GM23338 (cell line): Measurements from ENCODE around the gene EDN1. TPM values are rescaled to one million over a fixed set of nuclear protein-coding genes. Genes with fewer than 3 reads are reported as not detected.

Experiments
- ATAC-seq: fragments of 200-7000 bp; cut with Tn5 transposase; 3 replicates; pipeline ENCODE4 v1.9.1; 2020
- DNase-seq: peaks from one replicate; pipeline ENCODE4 v3.0.0-alpha.2; 2015; ENCODE audit warnings: low spot score
- H2AFZ ChIP-seq: fragments of 200-600 bp; sonication (generic); 2 replicates; pipeline ENCODE4 v1.8.0; 2016; ENCODE audit warnings: antibody characterized with exemption, mild to moderate bottlenecking, moderate library complexity
- H3F3A ChIP-seq: fragments of 200-600 bp; sonication (generic); replicated peaks from 2 replicates; pipeline ENCODE4 v1.8.0; 2017; ENCODE audit warnings: antibody characterized with exemption, mixed run types, low read depth
- H3K27ac ChIP-seq: fragments of 200-600 bp; sonication (generic); 2 replicates; pipeline ENCODE4 v1.6.1; 2016; ENCODE audit warnings: low read depth
- H3K27me3 ChIP-seq: fragments of 200-600 bp; sonication (generic); 2 replicates; pipeline ENCODE4 v1.8.0; 2016; ENCODE audit warnings: mild to moderate bottlenecking, mixed run types, moderate library complexity; ENCODE audit not compliant: insufficient read depth
- H3K36me3 ChIP-seq: fragments of 200-600 bp; sonication (generic); 2 replicates; pipeline ENCODE4 v1.8.0; 2016; ENCODE audit warnings: mild to moderate bottlenecking; ENCODE audit not compliant: insufficient read depth
- H3K4me1 ChIP-seq: fragments of 200-600 bp; sonication (generic); 2 replicates; pipeline ENCODE4 v1.8.0; 2016; ENCODE audit warnings: mild to moderate bottlenecking, moderate library complexity; ENCODE audit not compliant: insufficient read depth
- H3K4me2 ChIP-seq: fragments of 200-600 bp; sonication (generic); 2 replicates; pipeline ENCODE4 v1.7.1; 2017; ENCODE audit warnings: mixed run types
- H3K4me3 ChIP-seq: fragments of 200-600 bp; sonication (generic); 2 replicates; pipeline ENCODE4 v1.6.1; 2016; ENCODE audit warnings: mixed run types
- H3K79me2 ChIP-seq: fragments of 200-600 bp; sonication (generic); replicated peaks from 2 replicates; pipeline ENCODE4 v1.8.0; 2017; ENCODE audit warnings: mild to moderate bottlenecking; ENCODE audit not compliant: insufficient read depth
- H3K9me2 ChIP-seq: fragments of 200-600 bp; sonication (generic); 2 replicates; pipeline ENCODE4 v1.8.0; 2017; ENCODE audit not compliant: insufficient read depth
- H4K20me1 ChIP-seq: fragments of 200-600 bp; sonication (generic); replicated peaks from 2 replicates; pipeline ENCODE4 v1.8.0; 2017; ENCODE audit warnings: mild to moderate bottlenecking; ENCODE audit not compliant: insufficient read depth
- H3K27ac Mint-ChIP-seq: 2 replicates; pipeline ENCODE4 v1.8.0; 2020; ENCODE audit warnings: inconsistent platforms, mild to moderate bottlenecking, moderate library complexity, mixed read lengths
- H3K27me3 Mint-ChIP-seq: 3 replicates; pipeline ENCODE4 v1.8.0; 2022; ENCODE audit warnings: low read depth, mild to moderate bottlenecking, moderate library complexity, mixed read lengths, inconsistent platforms; ENCODE audit not compliant: insufficient read depth, poor library complexity
- H3K36me3 Mint-ChIP-seq: 3 replicates; pipeline ENCODE4 v1.8.0; 2021; ENCODE audit warnings: low read depth, mild to moderate bottlenecking, inconsistent platforms, moderate library complexity, mixed read lengths
- H3K4me1 Mint-ChIP-seq: 3 replicates; pipeline ENCODE4 v1.8.0; 2020; ENCODE audit warnings: mild to moderate bottlenecking, inconsistent platforms, mixed read lengths
- H3K4me3 Mint-ChIP-seq: 3 replicates; pipeline ENCODE4 v1.8.0; 2021; ENCODE audit warnings: moderate library complexity, mild to moderate bottlenecking, inconsistent platforms, mixed read lengths
- H3K9me3 Mint-ChIP-seq: 3 replicates; pipeline ENCODE4 v1.8.0; 2020; ENCODE audit warnings: moderate library complexity, mild to moderate bottlenecking, inconsistent platforms, mixed read lengths
- CREB1 ChIP-seq: fragments of 250-450 bp; sonication (Bioruptor Pico); IDR thresholded peaks from 2 replicates; pipeline ENCODE4 v1.5.0; 2020; ENCODE audit warnings: low read depth, mild to moderate bottlenecking, moderate library complexity
- CTCF ChIP-seq, 2 experiments: fragments of 200-600 bp in 1 of 2; sonication (generic) in 1 of 2; conservative IDR thresholded peaks; 2 replicates each; pipeline versions ENCODE4 v1.5.1 to v1.6.1; 2016 to 2017; ENCODE audit warnings: antibody characterized with exemption in 2 of 2, low read depth in 2 of 2, mild to moderate bottlenecking in 2 of 2, moderate library complexity in 1 of 2
- EZH2 ChIP-seq: fragments of 200-600 bp; sonication (generic); IDR thresholded peaks from one replicate; pipeline ENCODE4 v1.8.0; 2017; ENCODE audit warnings: antibody characterized with exemption, mild to moderate bottlenecking, low read depth; ENCODE audit not compliant: unreplicated experiment
- EZH2phosphoT487 ChIP-seq: fragments of 200-600 bp; sonication (generic); IDR thresholded peaks from one replicate; pipeline ENCODE4 v1.8.1; 2018; ENCODE audit warnings: antibody characterized with exemption; ENCODE audit not compliant: unreplicated experiment
- JUNB ChIP-seq: IDR thresholded peaks from one replicate; pipeline ENCODE4 v1.6.1; 2016; ENCODE audit warnings: antibody characterized with exemption; ENCODE audit not compliant: unreplicated experiment
- NANOG ChIP-seq: IDR thresholded peaks from 2 replicates; pipeline ENCODE4 v1.6.1; 2016; ENCODE audit warnings: antibody characterized with exemption, borderline replicate concordance
- POLR2AphosphoS5 ChIP-seq: IDR thresholded peaks from 2 replicates; pipeline ENCODE4 v1.6.1; 2016; ENCODE audit warnings: antibody characterized with exemption, low read depth
- REST ChIP-seq: IDR thresholded peaks from one replicate; pipeline ENCODE4 v1.6.1; 2018; ENCODE audit warnings: antibody characterized with exemption; ENCODE audit not compliant: unreplicated experiment
- STAT1 ChIP-seq: IDR thresholded peaks from one replicate; pipeline ENCODE4 v1.6.1; 2016; ENCODE audit warnings: antibody characterized with exemption; ENCODE audit not compliant: unreplicated experiment
- ZNF462 ChIP-seq: fragments of 250-450 bp; sonication (Bioruptor Pico); IDR thresholded peaks from 2 replicates; pipeline ENCODE4 v1.5.0; 2020; ENCODE audit warnings: mild to moderate bottlenecking, moderate library complexity
- polyA plus RNA-seq: library from polyadenylated mRNA; unstranded; fragments of >200 nt; fragmentation: Nextera tagmentation; extraction: Ambion mirVana; gene quantifications from 2 replicates; pipeline ENCODE4 v1.2.1, GENCODE V29; 2016
- total RNA-seq: library from RNA; depleted of rRNA; stranded (reverse); fragments of >200 nt; shearing (Covaris generic); gene quantifications from 2 replicates; pipeline ENCODE4 v1.2.3, GENCODE V29; 2014

Gene EDN1
- total and polyA plus RNA-seq, 2 experiments from 2014 or later: 0.80 to 1.2 TPM

GRCh38 chr6:12249541-12250382 is 40.4 kb upstream of the EDN1 start:
- Mint-ChIP-seq H3K9me3 (no peaks in the 10 kb centered on the region), H3K4me1 (peaks cover 16% of the 10 kb centered on the region), H3K4me3 (no peak overlapping the region), H3K27me3 (no peaks in the 10 kb centered on the region), H3K27ac (no peak overlapping the region), H3K36me3 (no peaks in the 10 kb centered on the region)
- TF ChIP-seq EZH2phosphoT487 (no peak), STAT1 (no peak), JUNB (no peak), CREB1 (CRISPR knock-in tag) (no peak), CTCF (conservative IDR thresholded peaks at IDR 0.05; ENCODE audit: low read depth in 2 of 2) (no peak), REST (no peak)
- H3K4me3 ChIP-seq: no peak overlapping the region
- no peaks in the 10 kb centered on the region for H4K20me1 ChIP-seq
- H3K9me2 ChIP-seq: no peaks in the 10 kb centered on the region
- no peak for ATAC-seq
- H3K36me3 ChIP-seq: no peaks in the 10 kb centered on the region
- peaks cover 10% of the 10 kb centered on the region; the same call in 1 of the 2 replicates for H3K4me1 ChIP-seq
- no peaks in the 10 kb centered on the region for H3K27me3 ChIP-seq
- H3K79me2 ChIP-seq: no peaks in the 10 kb centered on the region
- H3K4me2 ChIP-seq: no peak overlapping the region
- no peak for DNase-seq
- no peaks in the 10 kb centered on the region for H3F3A ChIP-seq
- no peak overlapping the region for H3K27ac ChIP-seq
- no peak overlapping the region for H2AFZ ChIP-seq

- no peaks in the 10 kb centered on the region for H3F3A ChIP-seq
- Mint-ChIP-seq H3K9me3 (no peaks in the 10 kb centered on the region), H3K4me3 (no peak overlapping the region), H3K36me3 (no peaks in the 10 kb centered on the region), H3K27me3 (no peaks in the 10 kb centered on the region), H3K4me1 (peaks cover 12% of the 10 kb centered on the region), H3K27ac (no peak overlapping the region)
- H3K36me3 ChIP-seq: no peaks in the 10 kb centered on the region
- no peak for ATAC-seq
- no peaks in the 10 kb centered on the region for H3K79me2 ChIP-seq
- H3K4me2 ChIP-seq: no peak overlapping the region
- no peak overlapping the region for H3K4me3 ChIP-seq
- no peaks in the 10 kb centered on the region for H4K20me1 ChIP-seq
- H3K27ac ChIP-seq: no peak overlapping the region
- no peaks in the 10 kb centered on the region for H3K27me3 ChIP-seq
- no peak for DNase-seq
- H3K9me2 ChIP-seq: no peaks in the 10 kb centered on the region
- H2AFZ ChIP-seq: no peak overlapping the region
- H3K4me1 ChIP-seq: peaks cover 9% of the 10 kb centered on the region; the same call in 1 of the 2 replicates
- TF ChIP-seq NANOG (no peak), STAT1 (no peak), EZH2phosphoT487 (no peak), EZH2 (no peak), ZNF462 (no peak), POLR2AphosphoS5 (no peak)
Measured at GRCh38 chr6:12250383-12250770, 39.8 kb upstream of the EDN1 start.
